PC-9 (cell line): Measurements from ENCODE around the gene MAZ.

Source experiments
- CTCF ChIP-seq: fragments of 200-600 bp; sonication (generic); conservative IDR thresholded peaks from 2 replicates; pipeline ENCODE4 v1.6.1; 2017; ENCODE audit warnings: mixed run types, antibody characterized with exemption, mild to moderate bottlenecking, moderate library complexity
- EZH2 ChIP-seq: fragments of 200-600 bp; sonication (generic); IDR thresholded peaks from 2 replicates; pipeline ENCODE4 v1.8.0; 2017; ENCODE audit warnings: antibody characterized with exemption, low read depth

- no peak; the same call in 1 of the 2 replicates for TF ChIP-seq CTCF
- no peak for TF ChIP-seq EZH2
These were observed 1.3 kb downstream of the MAZ start for GRCh38 chr16:29807426-29808218.
